Cerebellar cortex (tissue), 1 donor: ENCODE results near the gene RDH12.
"Not testable (repeated sequence)": the region's sequence is repeated elsewhere in the genome, so short reads cannot be mapped to it uniquely, and the experiment has no call there.

ENCODE experiments used
- DNase-seq: peaks from one replicate; pipeline ENCODE4 v3.0.0-alpha.2; 2015; ENCODE audit warnings: low spot score

RDH12 gene

DNA sequence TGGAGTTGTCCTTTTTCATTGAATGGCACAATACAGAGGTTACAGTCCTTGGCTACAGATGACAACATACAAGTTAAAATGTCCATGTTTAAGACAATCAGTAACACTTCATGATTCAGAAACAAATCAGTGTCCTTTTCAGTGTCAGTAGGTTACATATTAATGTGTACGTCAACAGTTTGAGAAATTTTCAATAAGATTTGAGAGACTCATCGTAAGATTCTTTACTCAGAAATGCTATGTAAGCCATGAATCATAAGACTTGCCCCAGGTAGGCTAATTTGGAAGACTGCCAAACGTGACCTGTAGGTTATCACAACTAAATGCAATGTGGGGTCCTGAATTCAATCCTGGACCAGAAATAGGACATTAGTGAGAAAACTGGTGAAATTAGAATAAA lies 3.5 kb downstream of the RDH12 start:
- DNase-seq, result no peak

DNA sequence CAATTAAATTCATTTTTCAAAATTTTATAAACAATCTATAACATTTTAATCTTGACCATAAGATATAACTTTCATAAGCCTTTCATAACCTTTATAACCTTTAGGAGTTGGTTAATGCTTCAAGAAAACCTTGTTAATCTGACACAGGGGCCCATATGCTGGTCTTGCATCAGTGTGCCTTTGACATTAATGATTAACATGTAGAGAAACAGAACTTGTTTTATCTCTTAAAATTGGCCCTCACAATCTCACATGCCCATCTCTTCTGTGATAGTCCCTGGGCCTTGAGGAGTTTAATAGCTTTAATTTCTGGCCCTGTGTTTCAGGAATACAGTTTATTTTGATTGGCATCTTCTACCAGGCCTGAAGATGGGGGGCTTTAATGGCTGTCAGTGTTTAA lies 7.7 kb downstream of the RDH12 start:
- not testable (repeated sequence) for DNase-seq

- DNase-seq, result not testable (repeated sequence)
Observed at GRCh38 chr14:67709796-67710195, 8.1 kb downstream of the RDH12 start.

- DNase-seq, result peak; percentile 22
Observed at GRCh38 chr14:67710209-67710608, 8.5 kb downstream of the RDH12 start.

- DNase-seq, result no peak
Observed at GRCh38 chr14:67717048-67717447, 15.4 kb downstream of the RDH12 start.

DNA sequence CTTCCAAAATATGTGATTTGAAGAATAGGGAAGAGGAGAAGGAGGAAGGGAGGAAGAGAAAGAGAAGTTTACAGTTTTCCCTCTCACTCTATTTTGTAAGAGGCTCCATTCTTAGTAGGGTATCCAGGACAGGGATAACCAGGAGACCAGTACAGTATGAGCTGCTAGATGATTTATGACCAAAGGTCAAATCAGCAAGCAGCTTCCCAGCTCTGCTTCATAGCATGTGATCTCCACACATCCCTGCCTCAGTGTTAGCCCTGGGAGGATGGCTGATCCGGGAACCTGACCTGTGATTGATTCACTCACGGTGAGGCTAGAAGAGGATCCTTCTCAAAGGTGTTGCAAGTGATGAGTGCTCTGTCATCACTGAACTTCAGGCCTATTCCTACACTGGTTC lies 16.6 kb downstream of the RDH12 start:
- no peak for DNase-seq

- not testable (repeated sequence) for DNase-seq
Observed at GRCh38 chr14:67719385-67719784, 17.7 kb downstream of the RDH12 start.

GRCh38 chr14:67719866-67720265 lies 18.2 kb downstream of the RDH12 start:
- no peak for DNase-seq

DNA sequence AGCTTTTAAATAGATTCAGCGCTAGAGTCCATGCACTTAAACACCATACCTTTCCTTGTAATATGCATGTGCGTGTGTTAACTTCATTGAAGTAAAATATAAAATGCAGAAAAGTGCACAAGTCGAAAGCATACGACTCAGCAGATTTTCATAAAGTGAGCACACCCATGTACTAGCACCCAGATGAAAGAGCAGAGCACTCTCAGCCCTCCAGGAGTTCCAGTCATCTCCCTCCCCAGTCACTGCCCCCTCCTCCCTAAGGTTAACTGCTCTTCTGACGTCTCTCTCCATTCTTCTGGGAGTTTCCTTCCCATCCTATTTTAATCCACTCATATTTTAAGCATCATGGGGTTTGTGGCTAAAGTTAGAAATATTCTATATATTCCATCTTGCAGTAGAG lies 20.2 kb downstream of the RDH12 start:
- DNase-seq, result no peak

GRCh38 chr14:67722293-67722692 lies 20.6 kb downstream of the RDH12 start:
- DNase-seq, result peak; percentile 55

DNA sequence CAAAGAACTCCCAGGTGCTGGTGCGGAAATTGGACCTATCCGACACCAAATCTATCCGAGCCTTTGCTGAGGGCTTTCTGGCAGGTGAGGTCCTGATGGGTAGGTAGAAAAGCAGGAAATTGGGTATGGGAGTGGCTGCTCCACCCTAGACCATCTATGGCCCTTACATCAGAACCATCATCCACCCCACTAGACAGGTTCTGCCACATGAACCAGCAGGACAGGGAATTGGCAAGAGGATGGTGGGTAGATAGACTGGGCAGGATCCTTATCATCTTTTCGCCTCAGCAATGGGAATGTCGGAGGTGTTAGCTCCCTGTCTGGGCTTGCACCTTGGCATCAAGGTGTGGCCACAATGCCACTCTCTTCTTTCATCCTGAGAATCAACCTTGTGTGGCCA lies 23.5 kb downstream of the RDH12 start:
- DNase-seq, result no peak

- no peak for DNase-seq
Observed at GRCh38 chr14:67727361-67727760, 25.7 kb downstream of the RDH12 start.

GRCh38 chr14:67728258-67728657 lies 26.6 kb downstream of the RDH12 start:
- DNase-seq, result no peak

- no peak for DNase-seq
Observed at GRCh38 chr14:67729072-67729885, 27.6 kb downstream of the RDH12 start.

GRCh38 chr14:67733616-67734015 lies 31.9 kb downstream of the RDH12 start:
- DNase-seq, result no peak

DNA sequence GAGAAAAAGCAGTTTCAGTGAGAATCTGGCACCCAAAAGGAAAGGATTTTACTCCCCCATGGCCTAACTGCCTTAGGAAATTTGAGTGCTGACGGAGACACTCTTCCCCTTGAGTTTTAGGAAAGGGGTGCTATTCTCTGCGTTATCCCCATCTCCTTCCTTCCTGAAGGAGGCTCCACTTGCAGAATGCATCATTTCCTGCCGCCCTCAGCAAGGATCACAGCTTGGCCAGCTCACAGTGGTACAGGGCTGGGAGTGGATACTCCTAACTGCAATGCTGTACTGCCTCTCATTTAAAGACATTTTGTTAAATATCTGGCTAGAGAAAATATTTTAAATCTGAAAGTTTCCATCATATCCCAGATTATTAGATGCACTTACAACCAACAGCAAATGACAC lies 33.0 kb downstream of the RDH12 start:
- DNase-seq, result no peak

DNA sequence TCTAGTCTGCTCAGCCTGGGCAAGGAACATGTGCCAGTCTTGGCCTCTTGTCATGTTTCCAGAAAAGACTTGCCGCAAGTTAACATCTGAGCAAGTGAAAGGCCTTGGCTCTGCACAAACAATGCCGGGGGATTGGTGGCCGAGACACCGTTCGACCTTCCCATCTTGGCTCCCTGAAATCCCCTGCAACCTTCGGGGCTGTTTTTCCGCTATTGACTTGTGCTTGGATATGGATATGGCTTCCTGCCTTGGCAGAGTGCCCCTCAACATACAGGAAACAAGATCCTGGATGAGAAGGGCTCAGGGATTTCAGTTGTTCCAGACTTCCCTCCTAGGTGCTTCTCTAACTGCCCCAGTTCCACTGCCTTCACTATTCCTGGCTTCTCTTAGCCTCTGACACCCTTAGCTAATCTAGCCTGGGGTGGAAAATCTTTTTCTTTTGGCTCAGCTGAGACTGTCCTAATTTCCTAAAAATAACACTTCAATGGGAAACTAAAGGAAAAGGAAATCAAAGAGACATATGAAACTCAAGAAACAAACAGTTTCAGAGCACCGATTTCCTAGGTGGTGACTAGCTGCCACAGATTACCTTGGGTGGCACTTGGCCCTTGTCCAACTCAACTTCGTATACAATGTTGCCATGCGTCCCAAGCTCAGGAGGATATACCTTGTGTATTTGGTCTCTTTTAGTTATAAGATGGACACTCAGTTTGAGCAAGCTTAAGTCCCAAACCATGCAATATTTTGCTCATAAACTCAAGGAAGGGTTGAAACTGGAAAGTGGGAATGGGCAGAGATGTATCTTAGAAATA lies 33.9 kb downstream of the RDH12 start:
- DNase-seq, result no peak

DNA sequence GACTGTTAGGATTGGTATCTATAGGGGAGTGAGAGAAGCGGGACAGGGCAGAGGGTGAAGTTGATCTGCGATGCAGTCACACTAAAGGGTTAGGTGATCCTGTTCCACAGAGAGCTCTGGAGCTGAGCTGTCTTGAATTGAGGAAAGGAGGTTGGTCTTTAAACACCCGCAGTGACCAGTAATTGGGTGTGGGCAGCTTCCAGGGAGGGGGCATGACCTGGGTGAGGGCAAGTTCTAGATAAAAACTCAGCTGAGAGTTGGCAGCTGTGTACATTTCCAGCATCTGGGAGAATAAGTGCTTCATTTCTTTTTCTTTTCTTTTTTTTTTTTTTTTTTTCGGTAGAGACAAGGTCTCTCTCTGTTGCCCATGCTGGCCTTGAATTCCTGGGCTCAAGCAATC lies 35.1 kb downstream of the RDH12 start:
- no peak for DNase-seq

GRCh38 chr14:67738740-67739504 lies 37.2 kb downstream of the RDH12 start:
- DNase-seq, result no peak

DNA sequence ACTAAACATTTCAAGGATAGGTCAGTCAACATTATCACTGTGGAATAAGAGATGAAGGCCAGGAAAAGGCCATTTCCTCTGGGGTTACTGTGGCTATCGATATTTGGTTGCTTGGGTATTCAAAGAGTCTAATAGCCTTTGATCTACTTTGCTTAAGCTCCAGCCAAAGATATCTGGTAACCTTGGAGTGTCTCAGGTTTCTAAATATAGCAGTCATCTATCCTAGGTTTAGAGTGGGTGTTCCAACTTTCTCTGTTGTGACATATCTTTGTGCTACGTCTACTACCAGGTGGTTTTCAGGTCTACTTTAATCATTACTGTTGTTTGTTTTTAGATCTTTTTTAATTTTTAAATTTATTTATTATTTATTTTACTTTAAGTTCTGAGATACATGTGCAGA lies 42.4 kb downstream of the RDH12 start:
- no peak for DNase-seq

- DNase-seq, result no peak
Observed at GRCh38 chr14:67746927-67747326, 45.2 kb downstream of the RDH12 start.

DNA sequence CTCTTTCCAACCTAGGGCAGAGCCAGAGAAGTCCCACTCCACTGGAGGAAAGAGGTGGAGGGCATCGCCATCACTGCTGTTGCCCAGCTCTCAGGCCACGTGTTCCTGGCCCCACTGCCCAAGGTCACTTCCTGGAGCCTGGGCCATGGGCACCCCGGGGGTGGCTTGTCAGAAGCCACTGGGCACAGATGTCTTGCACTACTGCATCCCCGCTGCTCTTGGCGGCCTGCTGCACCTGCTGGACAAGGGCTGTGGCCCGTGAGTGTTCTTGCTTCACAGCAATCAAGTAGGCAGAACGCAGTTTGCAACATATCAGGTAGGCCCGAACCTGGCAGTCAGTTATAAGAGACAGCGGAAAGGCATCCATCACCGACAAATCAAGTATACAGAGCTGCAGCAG lies 46.6 kb downstream of the RDH12 start:
- no peak for DNase-seq
